ENCODE data around the gene DERA. TPM values are rescaled to one million over a fixed set of nuclear protein-coding genes. Genes with fewer than 3 reads are reported as not detected.
A peak's percentile ranks its signal among the peaks of the same experiment; 100 is the strongest.

The DERA gene
- total and polyA plus RNA-seq, 2 of the 13 experiments (the other 11 are each of a cell fraction or from before 2014, with no cell fraction given) = 24.0 to 51.3 TPM

GRCh38 chr12:15910864-15911721, at the start of gene DERA (continued):
- TF ChIP-seq ZNF275 (CRISPR knock-in tag; IDR thresholded peaks at IDR 0.05; ENCODE audit: borderline replicate concordance) (peak; percentile 49; the same call in 1 of the 2 replicates), MYNN (CRISPR knock-in tag; IDR thresholded peaks at IDR 0.05; ENCODE audit: low read depth) (no peak), ZFY (CRISPR knock-in tag; IDR thresholded peaks at IDR 0.05) (peak; percentile 88), HDAC1 (CRISPR knock-in tag; IDR thresholded peaks at IDR 0.05) (peak; percentile 68), NFAT5 (CRISPR knock-in tag; IDR thresholded peaks at IDR 0.05) (peak; percentile 73; the same call in 1 of the 2 replicates), ZNF512B (CRISPR knock-in tag; IDR thresholded peaks at IDR 0.05; ENCODE audit: borderline replicate concordance) (no peak), HOXA5 (CRISPR knock-in tag; IDR thresholded peaks at IDR 0.05) (no peak), JDP2 (CRISPR knock-in tag; IDR thresholded peaks at IDR 0.05; ENCODE audit: borderline replicate concordance) (no peak), POGK (CRISPR knock-in tag; conservative IDR thresholded peaks at IDR 0.05) (0 out of 2 replicates have a peak, but pooled peaks have one; percentile 46), ZBTB10 (CRISPR knock-in tag; IDR thresholded peaks at IDR 0.05; ENCODE audit: borderline replicate concordance) (no peak), U2AF2 (IDR thresholded peaks at IDR 0.05; ENCODE audit: low read depth, low read length) (no peak), SIN3A (IDR thresholded peaks at IDR 0.05; ENCODE audit: borderline replicate concordance, low read depth, low read length) (peak; percentile 55; the same call in 1 of the 2 replicates), CEBPG (CRISPR knock-in tag; IDR thresholded peaks at IDR 0.05) (no peak)

Data from HepG2 (cell line).